A549 treated with Mapracorat at 1 μM for 4 hours (cell line): Measurements from ENCODE around the gene CCDC88A. TPM values are rescaled to one million over a fixed set of nuclear protein-coding genes. Genes with fewer than 3 reads are reported as not detected.

Experiments
- total RNA-seq: library from RNA; stranded (reverse); fragments of 200-300 nt; extraction: Qiagen RNA extraction; gene quantifications from 5 replicates; pipeline ENCODE4 v1.2.3, GENCODE V29; 2022

The CCDC88A gene
- 21.0 to 24.6 TPM (median 23.3 TPM) in 5 replicates for total RNA-seq

GRCh38 chr2:55419679-55420438 lies at the start of gene CCDC88A:
TSS of gene CCDC88A (minus strand) at chr2:55419856. CDS start at chr2:55419079, 777 bp downstream.

GRCh38 chr2:55268907-55269644 lies 150.6 kb downstream of the CCDC88A start, which contains the start of gene MTIF2:
TSS of gene MTIF2 (minus strand) at chr2:55269231. CDS start at chr2:55263858, 5,373 bp downstream.

Other genes with a start within 250 kb of the CCDC88A start
- 1.4 to 3.5 TPM (median 1.9 TPM) in 5 replicates for gene CLHC1, start 187.6 kb downstream of the CCDC88A start, total RNA-seq
- 2,611 to 3,269 TPM (median 2,741 TPM) in 5 replicates for gene RPS27A, start 187.2 kb downstream of the CCDC88A start, total RNA-seq
- 39.5 to 46.3 TPM (median 40.8 TPM) in 5 replicates for gene MTIF2, start 150.6 kb downstream of the CCDC88A start, total RNA-seq
- gene CFAP36, start 99.9 kb upstream of the CCDC88A start, total RNA-seq = 44.7 to 54.8 TPM (median 49.3 TPM) in 5 replicates
- gene PPP4R3B, start 197.8 kb upstream of the CCDC88A start, total RNA-seq = 24.9 to 32.8 TPM (median 30.5 TPM) in 5 replicates